Measurements from ENCODE around the gene RADIL. TPM values are rescaled to one million over a fixed set of nuclear protein-coding genes. Genes with fewer than 3 reads are reported as not detected.

Gene RADIL
- total RNA-seq, 4 donors from 2014 or later: 4.4 to 11.4 (median 8.8) TPM

- ATAC-seq: peak; percentile 5
- Histone ChIP-seq H3K27ac (peak overlapping the region in 2 of 4 donors; percentile 4 to 38), H3K4me3 (no peak overlapping the region), H3K4me1 (peaks cover 0 to 13% (median 6%) of the 10 kb centered on the region in 3 donors), H3K27me3 (peaks cover 20% of the 10 kb centered on the region), H3K36me3 (peaks cover 0 to 17% of the 10 kb centered on the region in 2 donors), H3K9me3 (no peaks in the 10 kb centered on the region)
- 88% methylated on average over 3 to 7 of the region's 20 CpGs for WGBS, 2 donors (ENCODE audit: low coverage in 1 of 2)
- no peak for TF ChIP-seq POLR2AphosphoS5 (IDR thresholded peaks at IDR 0.05)
- no peak for TF ChIP-seq CTCF (IDR thresholded peaks at IDR 0.05)
- TF ChIP-seq POLR2A (IDR thresholded peaks at IDR 0.05): no peak
- TF ChIP-seq EP300 (IDR thresholded peaks at IDR 0.05): no peak
Observed at GRCh38 chr7:4820967-4821471, 62.5 kb downstream of the RADIL start.

GRCh38 chr7:4820405-4820966 lies 63.0 kb downstream of the RADIL start:
- peak; percentile 10 for ATAC-seq

GRCh38 chr7:4819560-4820404 lies 63.7 kb downstream of the RADIL start:
- Histone ChIP-seq H3K27ac (peak overlapping the region in 3 of 4 donors; percentile 4 to 38 (median 11)), H3K27me3 (peaks cover 28% of the 10 kb centered on the region), H3K36me3 (peaks cover 0 to 29% of the 10 kb centered on the region in 2 donors), H3K4me1 (peaks cover 0 to 13% (median 6%) of the 10 kb centered on the region in 3 donors), H3K4me3 (no peak overlapping the region), H3K9me3 (no peaks in the 10 kb centered on the region)
- TF ChIP-seq POLR2AphosphoS5 (IDR thresholded peaks at IDR 0.05) (no peak), EP300 (IDR thresholded peaks at IDR 0.05) (no peak), POLR2A (IDR thresholded peaks at IDR 0.05) (no peak), CTCF (IDR thresholded peaks at IDR 0.05) (no peak)
- ATAC-seq: no peak
- 93% methylated on average over 3 of the region's 39 CpGs; no CpG with 5 or more reads in 1 of the 2 donors for WGBS, 2 donors (ENCODE audit: low coverage in 1 of 2)

More at GRCh38 chr7:4820405-4820966, 63.0 kb downstream of the RADIL start:
- WGBS, 2 donors (ENCODE audit: low coverage in 1 of 2): 58% methylated on average over 4 of the region's 19 CpGs; no CpG with 5 or more reads in 1 of the 2 donors
- H3K9me3 ChIP-seq: no peaks in the 10 kb centered on the region
- peaks cover 0 to 13% (median 6%) of the 10 kb centered on the region in 3 donors for H3K4me1 ChIP-seq
- TF ChIP-seq POLR2AphosphoS5 (IDR thresholded peaks at IDR 0.05): no peak
- no peak for TF ChIP-seq CTCF (IDR thresholded peaks at IDR 0.05)
- no peak for TF ChIP-seq EP300 (IDR thresholded peaks at IDR 0.05)
- no peak for TF ChIP-seq POLR2A (IDR thresholded peaks at IDR 0.05)
- peak overlapping the region in 2 of 4 donors; percentile 4 to 38 for H3K27ac ChIP-seq
- H3K27me3 ChIP-seq: peaks cover 21% of the 10 kb centered on the region
- no peak overlapping the region for H3K4me3 ChIP-seq
- H3K36me3 ChIP-seq: peaks cover 0 to 22% of the 10 kb centered on the region in 2 donors

DNA sequence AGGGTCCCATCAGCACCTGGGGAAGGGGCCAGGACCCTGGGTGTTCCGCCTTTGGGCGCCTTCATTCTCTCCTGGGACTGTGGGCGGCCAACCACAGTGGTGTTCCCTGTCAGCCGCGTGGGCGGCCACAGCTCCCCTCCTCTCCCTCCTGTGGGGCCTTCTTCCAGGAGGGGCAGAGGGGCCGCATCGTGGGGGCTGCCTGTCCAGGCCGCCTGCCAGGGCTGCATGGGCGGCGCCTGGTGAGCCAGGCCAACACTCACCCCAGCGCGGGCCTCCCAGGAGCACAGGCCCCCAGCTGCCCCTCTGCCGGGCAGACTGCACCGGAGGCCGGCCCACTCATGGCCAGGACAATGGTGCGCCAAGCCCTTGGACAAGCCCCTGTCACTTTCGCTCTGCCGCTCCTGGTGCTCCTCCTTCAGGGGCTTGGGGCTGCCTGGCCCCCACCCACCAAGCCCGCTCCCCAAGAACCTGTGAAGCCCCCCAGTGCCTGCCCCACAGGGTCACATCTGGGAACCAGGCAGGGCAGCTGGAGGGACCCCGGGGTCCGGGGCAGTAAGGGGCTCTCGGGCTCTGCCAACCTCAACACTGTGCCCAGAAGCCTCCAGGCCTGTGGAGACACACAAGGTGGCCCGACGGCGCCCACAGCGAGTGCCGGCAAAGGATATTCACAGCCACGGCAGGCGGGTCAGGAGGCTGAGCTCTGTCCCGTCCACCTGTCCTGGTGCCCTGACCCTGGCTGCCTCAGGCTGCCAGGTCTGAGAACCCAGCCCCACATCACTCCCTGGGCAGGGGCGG lies 65.3 kb downstream of the RADIL start:
- no CpG with 5 or more reads among the region's 32 CpGs for WGBS, 2 donors (ENCODE audit: low coverage in 1 of 2)
- no peak overlapping the region for H3K4me3 ChIP-seq
- H3K27ac ChIP-seq: no peak overlapping the region
- ATAC-seq: no peak
- H3K9me3 ChIP-seq: peaks cover 0 to 3% (median 0%) of the 10 kb centered on the region in 3 donors
- peaks cover 30% of the 10 kb centered on the region for H3K27me3 ChIP-seq
- TF ChIP-seq CTCF (IDR thresholded peaks at IDR 0.05) (no peak), EP300 (IDR thresholded peaks at IDR 0.05) (no peak), POLR2A (IDR thresholded peaks at IDR 0.05) (no peak), POLR2AphosphoS5 (IDR thresholded peaks at IDR 0.05) (no peak)
- peaks cover 0 to 45% of the 10 kb centered on the region in 2 donors for H3K36me3 ChIP-seq
- H3K4me1 ChIP-seq: peaks cover 0 to 13% (median 6%) of the 10 kb centered on the region in 3 donors

All from gastroesophageal sphincter (tissue), 4 donors.